ENCODE results near the gene PTPRD.

Gene PTPRD

GRCh38 chr9:8437876-8438275 is 2174.9 kb downstream of the PTPRD start:
- peak; percentile 12 to 16 for DNase-seq (ENCODE audit: low read depth in 2 of 2)

DNA sequence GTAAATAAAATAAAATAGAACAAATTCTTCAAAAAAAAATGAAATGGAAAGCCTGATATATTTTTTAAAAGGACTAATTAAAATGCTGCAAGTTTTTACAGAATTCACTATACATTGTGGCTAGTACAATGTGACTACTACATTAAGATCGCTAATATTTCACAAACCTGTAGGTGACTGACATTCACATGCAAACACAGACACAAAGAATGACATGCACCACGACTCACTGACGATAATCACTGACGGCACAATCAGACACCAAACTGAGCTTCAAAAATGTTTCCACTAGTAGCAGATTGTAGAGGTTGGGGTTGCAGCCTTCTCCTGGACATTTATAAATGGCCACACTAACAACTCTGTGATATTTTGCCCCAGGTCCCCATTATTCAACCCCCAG is 2175.5 kb downstream of the PTPRD start:
- no peak for DNase-seq (ENCODE audit: low read depth in 2 of 2)

- DNase-seq (ENCODE audit: low read depth in 2 of 2) = no peak
Measured at GRCh38 chr9:8436786-8437185, 2176.0 kb downstream of the PTPRD start.

DNA sequence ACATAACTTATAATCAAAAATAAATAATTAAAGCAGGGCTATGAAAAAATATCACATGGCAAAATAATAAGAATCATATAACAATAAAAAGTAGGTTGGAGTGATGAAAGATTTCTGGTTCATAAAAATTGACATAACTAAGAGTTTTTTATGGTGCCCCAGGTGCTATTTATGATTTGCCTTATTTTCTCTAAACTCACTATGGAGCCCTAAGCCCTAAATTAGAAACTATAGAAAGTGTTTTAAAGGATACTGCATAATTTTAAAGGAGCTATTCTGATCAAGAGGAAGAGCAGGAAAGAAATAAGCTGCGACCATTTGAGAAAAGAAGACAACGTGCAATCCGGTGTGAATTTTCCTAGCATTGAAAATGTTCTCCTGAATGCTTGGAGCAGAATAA is 2178.2 kb downstream of the PTPRD start:
- DNase-seq (ENCODE audit: low read depth in 2 of 2) = no peak

DNA sequence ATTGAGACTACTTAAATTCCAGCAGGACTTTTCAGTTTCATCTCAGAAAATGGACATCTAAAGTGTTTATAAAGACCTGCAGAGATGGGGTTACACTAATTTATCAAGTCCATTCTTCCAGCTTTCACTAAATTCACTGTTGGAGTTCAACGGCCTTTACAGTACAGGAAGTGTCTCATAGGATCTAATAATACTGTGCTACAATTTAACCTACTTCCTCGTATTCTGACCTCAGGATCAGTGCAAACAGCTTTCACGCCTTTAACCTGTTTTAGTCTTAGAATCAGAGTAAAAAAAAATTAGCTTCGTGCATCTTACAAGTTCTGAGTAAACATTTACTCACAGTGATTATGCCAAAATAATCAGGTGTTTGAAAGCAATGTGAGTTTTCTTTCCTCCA is 2180.6 kb downstream of the PTPRD start:
- no peak for DNase-seq (ENCODE audit: low read depth in 2 of 2)

DNA sequence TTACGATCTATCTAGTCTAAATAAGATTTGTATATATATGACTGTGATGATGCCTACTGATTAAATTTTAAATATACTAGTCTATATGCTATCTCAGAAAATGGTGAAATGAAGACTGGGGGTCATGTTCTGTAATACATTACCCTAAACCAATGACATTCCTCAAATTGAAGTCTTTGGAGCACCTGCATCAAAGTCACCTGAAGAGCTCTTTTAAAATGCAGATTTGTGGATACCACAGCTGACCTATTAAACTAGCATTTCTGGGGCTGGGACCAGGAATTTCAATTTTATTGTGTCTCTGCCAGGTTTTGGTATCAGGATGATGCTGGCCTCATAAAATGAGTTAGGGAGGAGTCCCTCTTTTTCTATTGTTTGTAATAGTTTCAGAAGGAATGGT is 2181.3 kb downstream of the PTPRD start:
- DNase-seq (ENCODE audit: low read depth in 2 of 2) = no peak

- DNase-seq (ENCODE audit: low read depth in 2 of 2) = no peak
Measured at GRCh38 chr9:8430945-8431344, 2181.9 kb downstream of the PTPRD start.

- no peak for DNase-seq (ENCODE audit: low read depth in 2 of 2)
Measured at GRCh38 chr9:8429768-8430167, 2183.0 kb downstream of the PTPRD start.

- no peak for DNase-seq (ENCODE audit: low read depth in 2 of 2)
Measured at GRCh38 chr9:8429157-8429556, 2183.6 kb downstream of the PTPRD start.

DNA sequence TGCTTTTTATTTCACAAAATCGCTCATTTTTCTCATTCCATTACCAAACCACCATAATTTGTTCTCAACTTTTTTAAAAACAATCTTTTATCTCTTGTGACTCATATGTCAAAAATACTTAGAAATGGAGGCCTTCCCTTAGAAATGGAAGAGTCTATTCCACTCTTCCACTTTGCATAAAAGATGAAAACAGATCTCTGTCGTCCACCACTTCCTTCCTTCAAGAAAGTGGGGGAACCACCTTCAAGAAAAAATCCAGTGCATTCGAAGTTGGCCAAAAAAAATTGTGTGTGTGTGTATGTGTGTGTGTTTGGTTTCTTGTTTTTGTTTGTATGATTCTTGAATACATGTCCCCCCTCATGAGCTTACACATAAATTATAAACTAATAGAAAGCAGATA is 2184.4 kb downstream of the PTPRD start:
- no peak for DNase-seq (ENCODE audit: low read depth in 2 of 2)

- DNase-seq (ENCODE audit: low read depth in 2 of 2) = no peak
Measured at GRCh38 chr9:8424786-8425410, 2187.9 kb downstream of the PTPRD start.

DNA sequence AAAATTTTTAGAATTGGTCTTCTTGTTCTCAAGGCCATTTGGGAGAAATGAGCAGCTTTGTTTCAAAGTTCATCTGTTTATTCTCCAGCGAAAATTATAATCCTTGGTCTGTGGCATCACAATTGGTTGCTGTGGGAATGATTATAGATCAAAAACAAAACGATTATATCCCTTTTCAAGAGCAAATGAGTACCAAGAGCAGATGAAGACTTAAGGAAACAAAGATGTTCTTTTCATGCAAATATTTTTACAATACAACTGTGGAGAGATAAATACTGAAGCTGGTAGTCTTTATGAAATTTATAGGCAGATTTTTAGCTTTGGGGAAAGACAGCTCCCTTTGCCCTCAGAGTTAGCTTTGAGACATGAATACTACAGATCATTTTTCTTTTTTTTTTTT is 2192.4 kb downstream of the PTPRD start:
- no peak for DNase-seq (ENCODE audit: low read depth in 2 of 2)

DNA sequence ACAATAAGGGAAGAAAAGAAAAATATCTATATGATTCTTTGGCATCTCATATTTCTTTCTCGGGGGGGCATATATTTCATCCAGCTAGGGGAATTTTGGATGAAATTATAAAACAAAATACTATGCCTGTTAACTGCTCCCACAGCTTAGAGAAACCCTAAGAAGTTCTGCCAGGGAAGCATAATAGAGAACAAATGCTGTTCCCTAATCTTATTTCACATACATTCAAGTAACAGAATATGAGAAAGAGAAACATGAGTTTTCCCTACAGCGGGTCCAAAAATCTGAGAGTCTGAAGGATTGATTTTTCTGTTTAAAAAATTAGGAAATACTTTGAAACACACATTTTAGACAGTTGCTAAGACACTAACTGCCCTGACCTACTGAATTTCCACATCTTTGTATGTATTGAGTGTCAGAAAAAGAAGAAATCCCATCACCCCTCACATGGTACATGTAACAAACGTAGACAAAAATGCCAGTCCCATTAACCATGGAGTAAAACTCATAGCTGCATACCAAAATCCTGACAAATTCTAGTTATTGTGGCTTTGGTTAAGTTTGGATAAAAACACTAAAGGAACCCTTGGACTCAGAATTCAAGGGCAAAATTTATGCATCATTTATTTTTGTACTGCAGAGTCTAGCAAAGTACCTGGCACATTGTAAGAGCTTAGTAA is 2193.1 kb downstream of the PTPRD start:
- DNase-seq (ENCODE audit: low read depth in 2 of 2) = peak; percentile 52 to 61

GRCh38 chr9:8417341-8417740 is 2195.5 kb downstream of the PTPRD start:
- peak; percentile 18 to 33 for DNase-seq (ENCODE audit: low read depth in 2 of 2)

DNA sequence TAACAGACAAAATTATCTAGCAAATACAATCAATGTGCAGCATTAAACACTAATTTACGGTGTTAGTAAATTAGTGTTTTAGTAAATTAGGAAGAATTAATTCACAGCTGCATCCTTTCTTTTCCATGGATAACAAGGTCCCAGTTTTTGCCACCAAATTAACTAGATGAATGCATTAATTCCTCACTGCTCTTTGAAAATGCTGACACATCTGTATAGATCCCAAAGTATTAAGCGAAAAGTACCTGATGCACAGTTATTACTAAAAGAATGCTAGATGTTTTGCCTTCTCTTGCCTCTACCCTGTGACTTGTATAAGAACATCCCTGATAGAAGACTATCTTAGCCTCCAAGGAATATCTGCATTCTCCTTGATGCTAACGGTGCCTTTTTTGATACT is 2200.5 kb downstream of the PTPRD start:
- no peak for DNase-seq (ENCODE audit: low read depth in 2 of 2)

- no peak for DNase-seq (ENCODE audit: low read depth in 2 of 2)
Measured at GRCh38 chr9:8408575-8409190, 2204.1 kb downstream of the PTPRD start.

- DNase-seq (ENCODE audit: low read depth in 2 of 2) = no peak
Measured at GRCh38 chr9:8401961-8402705, 2210.7 kb downstream of the PTPRD start.

DNA sequence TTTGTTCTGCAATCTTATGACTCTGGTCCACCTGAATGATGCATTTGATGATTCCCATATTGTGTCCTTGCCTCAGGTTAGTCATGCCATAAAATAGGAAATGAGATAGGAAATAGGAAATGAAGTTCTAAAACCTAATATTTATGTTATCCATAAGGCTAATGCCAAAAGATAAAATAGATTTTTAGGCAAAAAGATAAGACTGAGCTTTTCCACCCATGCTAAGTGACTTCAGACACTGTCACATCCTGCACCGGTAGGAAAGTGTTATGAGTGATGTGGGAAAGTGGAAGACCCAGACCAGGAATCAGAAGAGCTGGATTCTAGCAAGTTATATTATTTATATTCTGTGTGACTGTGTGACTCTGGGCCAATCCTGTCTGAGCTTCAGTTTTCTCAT is 2212.4 kb downstream of the PTPRD start:
- no peak for DNase-seq (ENCODE audit: low read depth in 2 of 2)

- no peak for DNase-seq (ENCODE audit: low read depth in 2 of 2)
Measured at GRCh38 chr9:8395022-8395421, 2217.8 kb downstream of the PTPRD start.

DNA sequence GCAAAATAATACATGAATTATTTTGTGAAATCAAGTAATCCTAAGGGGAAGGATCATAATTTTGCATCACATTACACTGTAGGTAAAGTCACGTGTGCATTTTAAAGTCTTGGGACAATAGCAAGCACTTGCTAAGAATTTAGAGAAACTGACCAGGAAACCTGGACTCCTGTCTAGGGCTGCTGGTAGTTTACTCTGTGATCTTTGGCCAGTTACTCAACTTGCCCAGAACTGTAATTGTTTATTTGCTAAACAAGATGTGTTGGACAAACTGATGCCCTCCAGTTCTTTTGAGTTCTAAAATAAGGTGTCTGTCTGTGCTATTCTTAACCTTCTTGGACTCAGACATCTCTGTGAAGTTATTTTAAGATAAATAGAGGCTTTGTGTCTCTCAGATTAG is 2218.5 kb downstream of the PTPRD start:
- DNase-seq (ENCODE audit: low read depth in 2 of 2) = no peak

- no peak for DNase-seq (ENCODE audit: low read depth in 2 of 2)
Measured at GRCh38 chr9:8392866-8393265, 2219.9 kb downstream of the PTPRD start.

GRCh38 chr9:8391566-8391965 is 2221.2 kb downstream of the PTPRD start:
- DNase-seq (ENCODE audit: low read depth in 2 of 2) = no peak

GRCh38 chr9:8391132-8391531 is 2221.7 kb downstream of the PTPRD start:
- peak; percentile 53 to 56 for DNase-seq (ENCODE audit: low read depth in 2 of 2)
